Transverse colon (tissue), 4 donors: Measurements from ENCODE around the gene PLAGL2.

Experiments used
- CTCF ChIP-seq, 5 experiments: fragments of 200-600 bp in 3 of 5; fragments of 450-650 bp in 2 of 5; sonication (generic) in 3 of 5; IDR thresholded peaks; 1 replicate in 2 of 5; 2 replicates in 3 of 5; pipeline ENCODE4 v1.5.1; 2016 to 2017; ENCODE audit warnings: antibody characterized with exemption in 5 of 5, inconsistent platforms in 3 of 5, mild to moderate bottlenecking in 2 of 5, moderate library complexity in 1 of 5
- POLR2A ChIP-seq: fragments of 450-650 bp; IDR thresholded peaks from one replicate; pipeline ENCODE4 v1.6.1; 2016; ENCODE audit warnings: antibody characterized with exemption, mild to moderate bottlenecking, moderate library complexity
- POLR2AphosphoS5 ChIP-seq, 3 donors: sonication (generic); formaldehyde crosslinking; IDR thresholded peaks; one replicate each; pipeline ENCODE4 v1.6.1; 2016; ENCODE audit warnings: antibody characterized with exemption in 3 of 3

- TF ChIP-seq CTCF (IDR thresholded peaks at IDR 0.05) = peak in 1 of 5 experiments; percentile 34
- TF ChIP-seq POLR2A = peak; percentile 39
- TF ChIP-seq POLR2AphosphoS5 (IDR thresholded peaks at IDR 0.05) = peak; percentile 14 to 86 (median 59)
Measured at GRCh38 chr20:32216179-32217142, 8.9 kb upstream of the PLAGL2 start.
